Measurements from ENCODE around the gene LGR6. TPM values are rescaled to one million over a fixed set of nuclear protein-coding genes. Genes with fewer than 3 reads are reported as not detected.

The LGR6 gene
- total RNA-seq, 3 donors from 2014 or later = 2.6 to 11.3 TPM; not detected in 1

DNA sequence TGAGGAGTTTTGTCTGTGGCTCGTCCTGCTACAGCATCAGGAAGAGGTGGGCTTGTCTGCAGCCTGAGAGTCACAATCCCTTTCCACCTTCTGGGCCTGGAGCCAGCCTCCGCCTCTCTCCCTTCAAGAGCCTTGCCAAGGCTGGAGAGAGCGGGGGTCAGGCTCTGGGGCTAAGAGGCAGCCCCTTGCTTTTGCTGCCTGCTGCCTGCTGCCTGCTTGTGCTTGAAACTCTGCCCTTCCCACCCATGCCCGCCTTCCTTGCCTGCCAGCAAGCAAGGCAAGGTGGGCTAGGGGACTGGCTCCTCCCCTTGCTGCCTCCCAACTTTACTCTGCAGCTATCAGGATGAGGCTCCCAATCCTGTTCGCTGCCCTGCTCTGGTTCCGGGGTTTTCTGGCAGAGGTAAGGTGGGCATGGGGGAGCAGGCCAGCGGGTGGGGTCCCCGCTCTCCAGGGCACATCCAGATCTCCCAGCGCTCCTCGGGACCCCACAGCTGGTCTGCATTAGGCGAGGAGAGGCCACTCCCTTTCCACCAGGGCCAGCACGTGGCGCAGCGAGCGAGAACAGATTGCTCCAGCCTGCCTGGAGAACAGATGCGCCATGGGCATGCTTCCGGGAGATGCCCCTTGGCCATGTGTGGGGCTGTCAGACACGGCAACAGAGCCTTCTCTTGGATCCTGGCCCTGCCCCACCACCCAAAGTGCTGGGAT lies 25.7 kb upstream of the LGR6 start:
- DNase-seq (ENCODE audit: low spot score in 2 of 2) = no peak

DNA sequence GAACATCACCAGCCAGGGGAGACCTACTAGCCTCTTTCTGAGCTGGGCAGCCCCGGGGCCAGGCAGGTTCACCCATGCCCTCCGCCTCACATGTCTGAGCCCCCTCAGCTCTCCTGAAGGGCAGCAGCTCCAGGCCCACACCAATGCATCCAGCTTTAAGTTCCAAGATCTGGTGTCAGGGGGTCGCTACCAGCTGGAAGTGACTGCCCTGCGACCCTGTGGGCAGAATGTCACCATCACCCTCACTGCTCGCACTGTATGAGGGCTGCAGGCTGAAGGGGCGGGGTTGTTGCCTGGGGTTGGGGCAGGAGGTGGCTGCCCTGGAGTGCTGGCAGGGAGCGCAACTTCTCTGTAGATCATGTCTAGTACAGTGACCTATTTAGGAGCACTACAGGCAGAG lies 24.7 kb upstream of the LGR6 start:
- peak overlapping the region in 1 of 3 donors; percentile 24 for H3K4me3 ChIP-seq
- H3K27me3 ChIP-seq = no peaks in the 10 kb centered on the region
- no peaks in the 10 kb centered on the region for H3K9me3 ChIP-seq
- no peak for DNase-seq (ENCODE audit: low spot score in 2 of 2)
- H3K27ac ChIP-seq = no peak overlapping the region
- no peaks in the 10 kb centered on the region for H3K36me3 ChIP-seq
- TF ChIP-seq, protein P1, sequence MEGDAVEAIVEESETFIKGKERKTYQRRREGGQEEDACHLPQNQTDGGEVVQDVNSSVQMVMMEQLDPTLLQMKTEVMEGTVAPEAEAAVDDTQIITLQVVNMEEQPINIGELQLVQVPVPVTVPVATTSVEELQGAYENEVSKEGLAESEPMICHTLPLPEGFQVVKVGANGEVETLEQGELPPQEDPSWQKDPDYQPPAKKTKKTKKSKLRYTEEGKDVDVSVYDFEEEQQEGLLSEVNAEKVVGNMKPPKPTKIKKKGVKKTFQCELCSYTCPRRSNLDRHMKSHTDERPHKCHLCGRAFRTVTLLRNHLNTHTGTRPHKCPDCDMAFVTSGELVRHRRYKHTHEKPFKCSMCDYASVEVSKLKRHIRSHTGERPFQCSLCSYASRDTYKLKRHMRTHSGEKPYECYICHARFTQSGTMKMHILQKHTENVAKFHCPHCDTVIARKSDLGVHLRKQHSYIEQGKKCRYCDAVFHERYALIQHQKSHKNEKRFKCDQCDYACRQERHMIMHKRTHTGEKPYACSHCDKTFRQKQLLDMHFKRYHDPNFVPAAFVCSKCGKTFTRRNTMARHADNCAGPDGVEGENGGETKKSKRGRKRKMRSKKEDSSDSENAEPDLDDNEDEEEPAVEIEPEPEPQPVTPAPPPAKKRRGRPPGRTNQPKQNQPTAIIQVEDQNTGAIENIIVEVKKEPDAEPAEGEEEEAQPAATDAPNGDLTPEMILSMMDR (IDR thresholded peaks at IDR 0.05) = no peak
- TF ChIP-seq POLR2AphosphoS5 (IDR thresholded peaks at IDR 0.05) (no peak), POLR2A (IDR thresholded peaks at IDR 0.05) (no peak)
- no peaks in the 10 kb centered on the region for H3K4me1 ChIP-seq
- intact Hi-C loops (cut with DNase I; ENCODE audit: low total_unique reads) = no loop called here

More for the DNA sequence above, 25.7 kb upstream of the LGR6 start:
- intact Hi-C loops (cut with DNase I; ENCODE audit: low total_unique reads) = no loop called here
- no peaks in the 10 kb centered on the region for H3K4me1 ChIP-seq
- TF ChIP-seq POLR2AphosphoS5 (IDR thresholded peaks at IDR 0.05) (no peak), POLR2A (IDR thresholded peaks at IDR 0.05) (no peak)
- TF ChIP-seq, protein P1 (IDR thresholded peaks at IDR 0.05) = no peak
- H3K27ac ChIP-seq = peak overlapping the region; percentile 17 to 58
- H3K27me3 ChIP-seq = no peaks in the 10 kb centered on the region
- H3K4me3 ChIP-seq = peak overlapping the region; percentile 2 to 58 (median 24)
- no peaks in the 10 kb centered on the region for H3K9me3 ChIP-seq
- H3K36me3 ChIP-seq = no peaks in the 10 kb centered on the region

DNA sequence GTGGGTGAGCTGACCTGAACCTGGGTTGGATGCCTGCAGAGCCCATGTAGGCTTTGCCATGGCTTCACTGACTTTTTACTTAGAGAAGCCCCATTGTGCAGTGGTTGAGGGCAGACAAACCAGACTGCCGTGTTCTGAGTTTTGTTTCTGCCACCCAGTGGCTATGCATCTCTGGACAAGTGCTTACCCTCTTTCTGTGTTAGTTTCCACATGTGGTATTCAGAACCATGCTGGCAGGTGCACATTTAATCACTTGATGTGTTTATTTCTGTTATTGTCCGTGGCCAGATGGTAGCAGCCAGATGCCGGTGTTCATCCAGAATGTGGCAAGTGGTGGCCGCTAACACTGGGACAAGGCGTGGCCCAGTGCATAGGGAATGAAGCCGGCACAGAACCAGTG lies 22.9 kb upstream of the LGR6 start:
- no peak for DNase-seq (ENCODE audit: low spot score in 2 of 2)
- Histone ChIP-seq H3K27ac (no peak overlapping the region), H3K36me3 (no peaks in the 10 kb centered on the region), H3K27me3 (no peaks in the 10 kb centered on the region), H3K4me3 (no peak overlapping the region), H3K4me1 (no peaks in the 10 kb centered on the region), H3K9me3 (no peaks in the 10 kb centered on the region)
- intact Hi-C loops (cut with DNase I; ENCODE audit: low total_unique reads) = no loop called here
- TF ChIP-seq POLR2AphosphoS5 (IDR thresholded peaks at IDR 0.05) (no peak), POLR2A (IDR thresholded peaks at IDR 0.05) (no peak)
- TF ChIP-seq, protein P1 (IDR thresholded peaks at IDR 0.05) = no peak

- TF ChIP-seq POLR2AphosphoS5 (IDR thresholded peaks at IDR 0.05) (no peak), POLR2A (IDR thresholded peaks at IDR 0.05) (no peak)
- TF ChIP-seq, protein P1 (IDR thresholded peaks at IDR 0.05) = no peak
- Histone ChIP-seq H3K4me3 (no peak overlapping the region), H3K27me3 (no peaks in the 10 kb centered on the region), H3K9me3 (no peaks in the 10 kb centered on the region), H3K27ac (no peak overlapping the region), H3K4me1 (no peaks in the 10 kb centered on the region), H3K36me3 (no peaks in the 10 kb centered on the region)
- no peak for DNase-seq (ENCODE audit: low spot score in 2 of 2)
- intact Hi-C loops (cut with DNase I; ENCODE audit: low total_unique reads) = no loop called here
Measured at GRCh38 chr1:202171292-202172014, 22.1 kb upstream of the LGR6 start.

GRCh38 chr1:202172015-202172355 lies 21.6 kb upstream of the LGR6 start:
- no peaks in the 10 kb centered on the region for H3K9me3 ChIP-seq
- intact Hi-C loops (cut with DNase I; ENCODE audit: low total_unique reads) = no loop called here
- H3K27me3 ChIP-seq = no peaks in the 10 kb centered on the region
- TF ChIP-seq, protein P1 (IDR thresholded peaks at IDR 0.05) = no peak
- TF ChIP-seq POLR2A (IDR thresholded peaks at IDR 0.05) (no peak), POLR2AphosphoS5 (IDR thresholded peaks at IDR 0.05) (no peak)
- H3K4me3 ChIP-seq = no peak overlapping the region
- no peaks in the 10 kb centered on the region for H3K36me3 ChIP-seq
- no peak for DNase-seq (ENCODE audit: low spot score in 2 of 2)
- H3K4me1 ChIP-seq = no peaks in the 10 kb centered on the region
- no peak overlapping the region for H3K27ac ChIP-seq

All from breast epithelium (tissue), 4 donors.